OCI-LY3 (cell line): ENCODE data around the gene AK4.

Experiments
- H2AFZ ChIP-seq: fragments of 200-600, 300-600 bp; shearing (Covaris generic); 2 replicates; pipeline ENCODE4 v1.6.0; 2014; ENCODE audit warnings: antibody characterized with exemption, low read depth, low read length
- H3K27ac ChIP-seq: fragments of 200-600, 300-600 bp; sonication (generic); 2 replicates; pipeline ENCODE4 v1.5.1; 2014; ENCODE audit warnings: mild to moderate bottlenecking, low read length, moderate library complexity, mixed read lengths
- H3K27me3 ChIP-seq: fragments of 200-600, 300-600 bp; sonication (generic); 2 replicates; pipeline ENCODE4 v1.6.1; 2014; ENCODE audit warnings: low read depth, low read length, mixed read lengths
- H3K36me3 ChIP-seq: fragments of 200-600, 300-600 bp; sonication (generic); replicated peaks from 2 replicates; pipeline ENCODE3; 2014; ENCODE audit warnings: low read depth, low read length, mixed read lengths
- H3K4me1 ChIP-seq: fragments of 300-600, 200-600 bp; sonication (generic); 2 replicates; pipeline ENCODE4 v1.6.1; 2014; ENCODE audit warnings: low read length, mixed read lengths
- H3K4me2 ChIP-seq: fragments of 200-600, 300-600 bp; sonication (generic); 2 replicates; pipeline ENCODE4 v1.6.1; 2014; ENCODE audit warnings: low read length, mixed read lengths
- H3K4me3 ChIP-seq: fragments of 300-600, 200-600 bp; sonication (generic); 2 replicates; pipeline ENCODE4 v1.5.1; 2014; ENCODE audit warnings: antibody characterized with exemption, mild to moderate bottlenecking, low read length, moderate library complexity
- H3K79me2 ChIP-seq: fragments of 300-600, 200-600 bp; shearing (Covaris generic); 2 replicates; pipeline ENCODE4 v1.6.1; 2014; ENCODE audit warnings: mild to moderate bottlenecking, low read length, mixed read lengths
- H3K9ac ChIP-seq: fragments of 300-600, 200-600 bp; shearing (Covaris generic); 2 replicates; pipeline ENCODE4 v1.6.0; 2014; ENCODE audit warnings: mild to moderate bottlenecking, low read length, moderate library complexity
- H3K9me3 ChIP-seq: fragments of 200-600, 300-600 bp; shearing (Covaris generic); 2 replicates; pipeline ENCODE4 v1.6.1; 2014; ENCODE audit warnings: low read length, mixed read lengths; ENCODE audit not compliant: insufficient read depth
- H4K20me1 ChIP-seq: fragments of 200-600, 300-600 bp; sonication (generic); 2 replicates; pipeline ENCODE4 v1.6.1; 2016; ENCODE audit warnings: low read length, mixed read lengths; ENCODE audit not compliant: insufficient read depth
- EZH2phosphoT487 ChIP-seq: fragments of 200-600 bp; shearing (Covaris generic); IDR thresholded peaks from 2 replicates; pipeline ENCODE4 v1.6.1; 2018; ENCODE audit warnings: antibody characterized with exemption, mixed run types, low read depth
- TF ChIP-seq, protein P1 (sequence below): fragments of 200-600, 300-600 bp; sonication (generic); IDR thresholded peaks from 2 replicates; pipeline ENCODE4 v1.5.1; 2014; ENCODE audit warnings: antibody characterized with exemption, low read length, low read depth

Gene AK4

GRCh38 chr1:65150108-65150463 lies 2.1 kb downstream of the AK4 start:
- Histone ChIP-seq H3K4me1 (peaks cover 9% of the 10 kb centered on the region), H3K4me2 (peak overlapping the region; percentile 74; the same call in 1 of the 2 replicates), H3K4me3 (no peak overlapping the region), H2AFZ (no peak overlapping the region), H3K9me3 (no peaks in the 10 kb centered on the region), H3K36me3 (peaks cover 4% of the 10 kb centered on the region), H4K20me1 (peaks cover 23% of the 10 kb centered on the region), H3K79me2 (peaks cover 35% of the 10 kb centered on the region), H3K27me3 (no peaks in the 10 kb centered on the region), H3K9ac (no peak overlapping the region), H3K27ac (no peak overlapping the region)
- TF ChIP-seq, protein P1, sequence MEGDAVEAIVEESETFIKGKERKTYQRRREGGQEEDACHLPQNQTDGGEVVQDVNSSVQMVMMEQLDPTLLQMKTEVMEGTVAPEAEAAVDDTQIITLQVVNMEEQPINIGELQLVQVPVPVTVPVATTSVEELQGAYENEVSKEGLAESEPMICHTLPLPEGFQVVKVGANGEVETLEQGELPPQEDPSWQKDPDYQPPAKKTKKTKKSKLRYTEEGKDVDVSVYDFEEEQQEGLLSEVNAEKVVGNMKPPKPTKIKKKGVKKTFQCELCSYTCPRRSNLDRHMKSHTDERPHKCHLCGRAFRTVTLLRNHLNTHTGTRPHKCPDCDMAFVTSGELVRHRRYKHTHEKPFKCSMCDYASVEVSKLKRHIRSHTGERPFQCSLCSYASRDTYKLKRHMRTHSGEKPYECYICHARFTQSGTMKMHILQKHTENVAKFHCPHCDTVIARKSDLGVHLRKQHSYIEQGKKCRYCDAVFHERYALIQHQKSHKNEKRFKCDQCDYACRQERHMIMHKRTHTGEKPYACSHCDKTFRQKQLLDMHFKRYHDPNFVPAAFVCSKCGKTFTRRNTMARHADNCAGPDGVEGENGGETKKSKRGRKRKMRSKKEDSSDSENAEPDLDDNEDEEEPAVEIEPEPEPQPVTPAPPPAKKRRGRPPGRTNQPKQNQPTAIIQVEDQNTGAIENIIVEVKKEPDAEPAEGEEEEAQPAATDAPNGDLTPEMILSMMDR = no peak
- no peak for TF ChIP-seq EZH2phosphoT487

- Histone ChIP-seq H3K9ac (no peak overlapping the region), H3K4me2 (no peak overlapping the region), H3K79me2 (peaks cover 35% of the 10 kb centered on the region), H2AFZ (no peak overlapping the region), H3K4me1 (peaks cover 9% of the 10 kb centered on the region), H4K20me1 (peaks cover 23% of the 10 kb centered on the region), H3K9me3 (no peaks in the 10 kb centered on the region), H3K4me3 (no peak overlapping the region), H3K27me3 (no peaks in the 10 kb centered on the region), H3K27ac (no peak overlapping the region), H3K36me3 (peaks cover 4% of the 10 kb centered on the region)
- TF ChIP-seq EZH2phosphoT487 = no peak
- TF ChIP-seq, protein P1 = no peak
Observed at GRCh38 chr1:65150583-65151263, 2.7 kb downstream of the AK4 start.

DNA sequence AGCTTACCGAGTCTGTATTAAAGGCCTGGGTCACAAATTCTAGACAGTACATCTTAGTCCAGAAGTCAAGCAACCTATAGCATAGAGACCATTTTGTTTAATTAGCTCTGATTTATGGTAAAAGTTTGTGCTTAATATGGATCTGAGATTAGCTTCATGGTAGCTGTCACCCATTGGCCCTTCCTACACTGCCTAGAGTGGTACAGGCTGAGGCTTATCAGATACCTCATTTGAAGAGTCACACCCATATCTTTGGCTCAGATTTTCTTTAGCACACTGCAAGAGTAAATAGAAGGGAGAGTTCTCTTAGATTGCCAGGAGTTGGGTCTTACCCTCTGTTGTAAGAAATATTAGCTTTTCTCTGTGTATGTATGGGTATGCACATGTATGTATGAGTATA lies 3.6 kb downstream of the AK4 start:
- no peak overlapping the region for H3K4me3 ChIP-seq
- H3K27ac ChIP-seq = no peak overlapping the region
- no peaks in the 10 kb centered on the region for H3K27me3 ChIP-seq
- no peak overlapping the region for H3K4me2 ChIP-seq
- no peaks in the 10 kb centered on the region for H3K9me3 ChIP-seq
- peaks cover 9% of the 10 kb centered on the region for H3K4me1 ChIP-seq
- H3K9ac ChIP-seq = no peak overlapping the region
- TF ChIP-seq EZH2phosphoT487 = no peak
- TF ChIP-seq, protein P1 = no peak
- peaks cover 35% of the 10 kb centered on the region for H3K79me2 ChIP-seq
- H3K36me3 ChIP-seq = peaks cover 4% of the 10 kb centered on the region
- H2AFZ ChIP-seq = no peak overlapping the region
- H4K20me1 ChIP-seq = peaks cover 23% of the 10 kb centered on the region

DNA sequence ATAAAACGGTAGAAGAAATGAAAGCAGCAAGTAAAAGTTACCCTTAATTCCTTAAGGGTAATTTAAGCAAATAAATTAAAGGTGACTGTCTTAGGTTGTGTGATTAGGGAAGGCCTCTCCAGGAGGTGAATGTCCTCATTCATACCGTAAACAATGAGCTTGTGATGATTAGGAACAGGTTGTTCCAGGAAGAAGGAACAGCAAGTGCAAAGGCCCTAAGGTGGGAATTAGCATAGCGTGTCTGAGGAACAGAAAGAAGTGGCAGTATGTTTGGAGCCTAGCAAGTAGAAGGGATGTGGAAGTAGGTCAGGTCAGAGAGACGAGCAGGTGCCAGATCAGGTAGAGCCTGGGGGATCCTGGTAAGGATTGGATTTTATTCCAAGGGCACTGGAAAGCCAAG lies 5.6 kb downstream of the AK4 start:
- Histone ChIP-seq H3K79me2 (peaks cover 43% of the 10 kb centered on the region), H3K9me3 (no peaks in the 10 kb centered on the region), H3K4me2 (no peak overlapping the region), H3K9ac (no peak overlapping the region), H3K36me3 (peaks cover 6% of the 10 kb centered on the region), H4K20me1 (peaks cover 27% of the 10 kb centered on the region), H3K4me1 (peaks cover 5% of the 10 kb centered on the region; the same call in 1 of the 2 replicates), H3K27me3 (no peaks in the 10 kb centered on the region), H3K27ac (no peak overlapping the region), H2AFZ (no peak overlapping the region), H3K4me3 (no peak overlapping the region)
- no peak for TF ChIP-seq EZH2phosphoT487
- TF ChIP-seq, protein P1 = no peak
